ENCODE results near the gene CARD10.

Gene CARD10

GRCh38 chr22:37464181-37464580, 55.0 kb downstream of the CARD10 start:
- Histone ChIP-seq H3K36me3 (ENCODE audit: control insufficient read depth, insufficient read depth, low read length) (no peaks in the 10 kb centered on the region), H3K9me3 (ENCODE audit: control insufficient read depth, insufficient read depth, low read length) (no peaks in the 10 kb centered on the region), H3K4me3 (ENCODE audit: low read length) (no peak overlapping the region), H3K27me3 (ENCODE audit: control insufficient read depth, insufficient read depth, low read length) (no peaks in the 10 kb centered on the region), H3K27ac (ENCODE audit: low read length) (no peak overlapping the region), H3K4me1 (ENCODE audit: control insufficient read depth, insufficient read depth, low read length) (no peaks in the 10 kb centered on the region)
- no CpG with 5 or more reads among the region's 4 CpGs for WGBS (ENCODE audit: insufficient coverage, insufficient read length)
- DNase-seq (ENCODE audit: low read depth, low spot score): no peak

- WGBS (ENCODE audit: insufficient coverage, insufficient read length): no CpG with 5 or more reads among the region's 5 CpGs
- peak; percentile 48 for DNase-seq (ENCODE audit: low read depth, low spot score)
- Histone ChIP-seq H3K27me3 (ENCODE audit: control insufficient read depth, insufficient read depth, low read length) (no peaks in the 10 kb centered on the region), H3K4me1 (ENCODE audit: control insufficient read depth, insufficient read depth, low read length) (no peaks in the 10 kb centered on the region), H3K36me3 (ENCODE audit: control insufficient read depth, insufficient read depth, low read length) (no peaks in the 10 kb centered on the region), H3K4me3 (ENCODE audit: low read length) (no peak overlapping the region), H3K27ac (ENCODE audit: low read length) (no peak overlapping the region), H3K9me3 (ENCODE audit: control insufficient read depth, insufficient read depth, low read length) (no peaks in the 10 kb centered on the region)
These were observed 56.2 kb downstream of the CARD10 start for GRCh38 chr22:37462983-37463382.

- Histone ChIP-seq H3K36me3 (ENCODE audit: control insufficient read depth, insufficient read depth, low read length) (no peaks in the 10 kb centered on the region), H3K4me3 (ENCODE audit: low read length) (no peak overlapping the region), H3K4me1 (ENCODE audit: control insufficient read depth, insufficient read depth, low read length) (no peaks in the 10 kb centered on the region), H3K9me3 (ENCODE audit: control insufficient read depth, insufficient read depth, low read length) (no peaks in the 10 kb centered on the region), H3K27me3 (ENCODE audit: control insufficient read depth, insufficient read depth, low read length) (no peaks in the 10 kb centered on the region), H3K27ac (ENCODE audit: low read length) (no peak overlapping the region)
- no CpG with 5 or more reads among the region's 5 CpGs for WGBS (ENCODE audit: insufficient coverage, insufficient read length)
- no peak for DNase-seq (ENCODE audit: low read depth, low spot score)
These were observed 56.8 kb downstream of the CARD10 start for GRCh38 chr22:37462436-37462835.

- H3K9me3 ChIP-seq (ENCODE audit: control insufficient read depth, insufficient read depth, low read length): no peaks in the 10 kb centered on the region
- H3K4me3 ChIP-seq (ENCODE audit: low read length): no peak overlapping the region
- no peaks in the 10 kb centered on the region for H3K4me1 ChIP-seq (ENCODE audit: control insufficient read depth, insufficient read depth, low read length)
- WGBS (ENCODE audit: insufficient coverage, insufficient read length): no CpG with 5 or more reads among the region's 6 CpGs
- DNase-seq (ENCODE audit: low read depth, low spot score): no peak
- H3K36me3 ChIP-seq (ENCODE audit: control insufficient read depth, insufficient read depth, low read length): no peaks in the 10 kb centered on the region
- H3K27me3 ChIP-seq (ENCODE audit: control insufficient read depth, insufficient read depth, low read length): no peaks in the 10 kb centered on the region
- no peak overlapping the region for H3K27ac ChIP-seq (ENCODE audit: low read length)
These were observed 57.3 kb downstream of the CARD10 start for GRCh38 chr22:37461961-37462360.

GRCh38 chr22:37460684-37461083, 58.5 kb downstream of the CARD10 start:
- H3K27ac ChIP-seq (ENCODE audit: low read length): no peak overlapping the region
- no CpG with 5 or more reads among the region's 3 CpGs for WGBS (ENCODE audit: insufficient coverage, insufficient read length)
- H3K27me3 ChIP-seq (ENCODE audit: control insufficient read depth, insufficient read depth, low read length): no peaks in the 10 kb centered on the region
- DNase-seq (ENCODE audit: low read depth, low spot score): no peak
- no peaks in the 10 kb centered on the region for H3K9me3 ChIP-seq (ENCODE audit: control insufficient read depth, insufficient read depth, low read length)
- no peak overlapping the region for H3K4me3 ChIP-seq (ENCODE audit: low read length)
- no peaks in the 10 kb centered on the region for H3K36me3 ChIP-seq (ENCODE audit: control insufficient read depth, insufficient read depth, low read length)
- no peaks in the 10 kb centered on the region for H3K4me1 ChIP-seq (ENCODE audit: control insufficient read depth, insufficient read depth, low read length)

- no peak overlapping the region for H3K4me3 ChIP-seq (ENCODE audit: low read length)
- H3K27ac ChIP-seq (ENCODE audit: low read length): no peak overlapping the region
- no peaks in the 10 kb centered on the region for H3K4me1 ChIP-seq (ENCODE audit: control insufficient read depth, insufficient read depth, low read length)
- no CpG with 5 or more reads among the region's 9 CpGs for WGBS (ENCODE audit: insufficient coverage, insufficient read length)
- no peaks in the 10 kb centered on the region for H3K9me3 ChIP-seq (ENCODE audit: control insufficient read depth, insufficient read depth, low read length)
- no peaks in the 10 kb centered on the region for H3K36me3 ChIP-seq (ENCODE audit: control insufficient read depth, insufficient read depth, low read length)
- no peak for DNase-seq (ENCODE audit: low read depth, low spot score)
- H3K27me3 ChIP-seq (ENCODE audit: control insufficient read depth, insufficient read depth, low read length): no peaks in the 10 kb centered on the region
These were observed 60.0 kb downstream of the CARD10 start for GRCh38 chr22:37459206-37459605.

- H3K4me3 ChIP-seq (ENCODE audit: low read length): no peak overlapping the region
- no peaks in the 10 kb centered on the region for H3K36me3 ChIP-seq (ENCODE audit: control insufficient read depth, insufficient read depth, low read length)
- peak; percentile 75 for DNase-seq (ENCODE audit: low read depth, low spot score)
- no CpG with 5 or more reads among the region's 4 CpGs for WGBS (ENCODE audit: insufficient coverage, insufficient read length)
- H3K4me1 ChIP-seq (ENCODE audit: control insufficient read depth, insufficient read depth, low read length): no peaks in the 10 kb centered on the region; the same call in 1 of the 2 replicates
- no peak overlapping the region for H3K27ac ChIP-seq (ENCODE audit: low read length)
- H3K27me3 ChIP-seq (ENCODE audit: control insufficient read depth, insufficient read depth, low read length): no peaks in the 10 kb centered on the region
- H3K9me3 ChIP-seq (ENCODE audit: control insufficient read depth, insufficient read depth, low read length): no peaks in the 10 kb centered on the region
These were observed 61.9 kb downstream of the CARD10 start for GRCh38 chr22:37457093-37457893.

- no peak overlapping the region for H3K4me3 ChIP-seq (ENCODE audit: low read length)
- no CpG with 5 or more reads among the region's 17 CpGs for WGBS (ENCODE audit: insufficient coverage, insufficient read length)
- no peaks in the 10 kb centered on the region for H3K9me3 ChIP-seq (ENCODE audit: control insufficient read depth, insufficient read depth, low read length)
- H3K27me3 ChIP-seq (ENCODE audit: control insufficient read depth, insufficient read depth, low read length): no peaks in the 10 kb centered on the region
- no peaks in the 10 kb centered on the region; the same call in 1 of the 2 replicates for H3K4me1 ChIP-seq (ENCODE audit: control insufficient read depth, insufficient read depth, low read length)
- DNase-seq (ENCODE audit: low read depth, low spot score): no peak
- H3K27ac ChIP-seq (ENCODE audit: low read length): no peak overlapping the region
- no peaks in the 10 kb centered on the region for H3K36me3 ChIP-seq (ENCODE audit: control insufficient read depth, insufficient read depth, low read length)
These were observed 62.9 kb downstream of the CARD10 start for GRCh38 chr22:37456346-37456745.

- Histone ChIP-seq H3K36me3 (ENCODE audit: control insufficient read depth, insufficient read depth, low read length) (no peaks in the 10 kb centered on the region), H3K4me1 (ENCODE audit: control insufficient read depth, insufficient read depth, low read length) (no peaks in the 10 kb centered on the region; the same call in 1 of the 2 replicates), H3K9me3 (ENCODE audit: control insufficient read depth, insufficient read depth, low read length) (no peaks in the 10 kb centered on the region), H3K27me3 (ENCODE audit: control insufficient read depth, insufficient read depth, low read length) (no peaks in the 10 kb centered on the region), H3K4me3 (ENCODE audit: low read length) (no peak overlapping the region), H3K27ac (ENCODE audit: low read length) (no peak overlapping the region)
- DNase-seq (ENCODE audit: low read depth, low spot score): no peak
- no CpG with 5 or more reads among the region's 14 CpGs for WGBS (ENCODE audit: insufficient coverage, insufficient read length)
These were observed 63.3 kb downstream of the CARD10 start for GRCh38 chr22:37455896-37456295.

- Histone ChIP-seq H3K9me3 (ENCODE audit: control insufficient read depth, insufficient read depth, low read length) (no peaks in the 10 kb centered on the region), H3K4me1 (ENCODE audit: control insufficient read depth, insufficient read depth, low read length) (no peaks in the 10 kb centered on the region; the same call in 1 of the 2 replicates), H3K4me3 (ENCODE audit: low read length) (no peak overlapping the region), H3K36me3 (ENCODE audit: control insufficient read depth, insufficient read depth, low read length) (no peaks in the 10 kb centered on the region), H3K27me3 (ENCODE audit: control insufficient read depth, insufficient read depth, low read length) (no peaks in the 10 kb centered on the region), H3K27ac (ENCODE audit: low read length) (no peak overlapping the region)
- WGBS (ENCODE audit: insufficient coverage, insufficient read length): no CpG with 5 or more reads among the region's 21 CpGs
- no peak for DNase-seq (ENCODE audit: low read depth, low spot score)
These were observed 64.1 kb downstream of the CARD10 start for GRCh38 chr22:37454857-37455686.

Data from iPS DF 6.9 (cell line).